ENCODE results near the gene PPP1R36.

DNA sequence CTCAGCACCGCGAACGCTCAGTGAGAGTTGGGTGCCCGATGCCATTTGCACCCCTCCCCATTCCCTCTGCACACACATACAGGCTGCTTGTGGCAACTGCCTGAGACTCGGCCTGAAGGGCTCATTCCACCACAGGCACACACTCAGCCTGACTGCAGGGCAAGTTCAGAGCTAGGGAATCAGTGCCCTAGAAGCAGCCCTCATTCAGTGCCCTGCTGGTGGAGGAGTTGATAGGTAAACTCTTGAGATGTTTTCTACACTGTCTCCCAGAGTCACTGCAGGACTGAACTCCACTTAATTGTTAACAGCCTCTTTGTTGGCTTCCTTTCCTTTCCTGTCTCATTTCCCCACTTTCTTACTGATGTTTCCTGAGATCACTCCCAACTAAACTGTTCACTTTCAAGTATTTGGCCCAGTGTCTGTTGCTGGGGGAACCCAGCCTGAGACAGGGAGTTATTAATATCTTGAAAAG, 16.9 kb downstream of the PPP1R36 start:
- TF ChIP-seq EZH2 (IDR thresholded peaks at IDR 0.05; ENCODE audit: borderline replicate concordance) (no peak), CTCF (IDR thresholded peaks at IDR 0.05; ENCODE audit: poor library complexity) (no peak), EZH2phosphoT487 (IDR thresholded peaks at IDR 0.05; ENCODE audit: low read depth, severe bottlenecking, unreplicated experiment) (no peak)
